Activated naive CD8-positive, alpha-beta T cell treated with anti-CD3 and anti-CD28 coated beads, Interleukin-2, amount 50 U/mL, for 24 hours (primary cell): ENCODE measurements around the gene MEMO1.
"Not testable (repeated sequence)": the region's sequence is repeated elsewhere in the genome, so short reads cannot be mapped to it uniquely, and the experiment has no call there.

Source experiments
- ATAC-seq: fragments of 150-1000 bp; cut with Tn5 transposase; one replicate; pipeline ENCODE4 v1.10.0; 2021
- DNase-seq: peaks from one replicate; pipeline ENCODE4 v3.0.0; 2021
- H3K27ac Mint-ChIP-seq: one replicate; pipeline ENCODE4 v1.8.0; 2021; ENCODE audit warnings: mild to moderate bottlenecking, mixed read lengths
- H3K27me3 Mint-ChIP-seq: one replicate; pipeline ENCODE4 v1.8.0; 2021; ENCODE audit warnings: mixed read lengths
- H3K36me3 Mint-ChIP-seq: one replicate; pipeline ENCODE4 v1.8.0; 2021; ENCODE audit warnings: low read depth, mixed read lengths
- H3K4me1 Mint-ChIP-seq: one replicate; pipeline ENCODE4 v1.8.0; 2021; ENCODE audit warnings: mixed read lengths
- H3K4me3 Mint-ChIP-seq: one replicate; pipeline ENCODE4 v1.8.0; 2021; ENCODE audit warnings: mild to moderate bottlenecking, moderate library complexity, mixed read lengths
- H3K9me3 Mint-ChIP-seq: one replicate; pipeline ENCODE4 v1.8.0; 2021; ENCODE audit warnings: mixed read lengths

Gene MEMO1

DNA sequence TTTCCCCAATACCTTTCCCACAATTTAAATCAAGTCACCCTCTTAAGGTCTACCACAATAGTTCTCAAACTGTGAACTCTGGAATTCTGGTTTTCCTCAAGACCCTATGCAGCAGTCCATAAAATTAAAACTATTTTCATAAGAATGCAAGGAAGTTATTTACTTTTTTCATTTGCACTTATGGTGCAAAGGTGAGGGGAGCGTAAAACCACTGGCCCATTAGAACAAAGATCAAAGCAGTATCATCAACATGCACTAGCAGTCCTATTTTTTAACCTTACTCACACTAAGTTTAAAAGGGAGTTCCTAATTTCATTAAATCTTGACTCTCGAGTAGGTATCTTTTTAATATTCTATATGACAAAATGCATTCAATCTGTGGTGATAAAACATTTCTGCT lies 85.3 kb downstream of the MEMO1 start:
- DNase-seq, result no peak
- no peak overlapping the region for H3K4me3 Mint-ChIP-seq
- no peak for ATAC-seq
- H3K9me3 Mint-ChIP-seq, result no peaks in the 10 kb centered on the region
- H3K36me3 Mint-ChIP-seq, result peaks cover 20% of the 10 kb centered on the region
- H3K27ac Mint-ChIP-seq, result no peak overlapping the region
- H3K4me1 Mint-ChIP-seq, result no peaks in the 10 kb centered on the region
- no peaks in the 10 kb centered on the region for H3K27me3 Mint-ChIP-seq

DNA sequence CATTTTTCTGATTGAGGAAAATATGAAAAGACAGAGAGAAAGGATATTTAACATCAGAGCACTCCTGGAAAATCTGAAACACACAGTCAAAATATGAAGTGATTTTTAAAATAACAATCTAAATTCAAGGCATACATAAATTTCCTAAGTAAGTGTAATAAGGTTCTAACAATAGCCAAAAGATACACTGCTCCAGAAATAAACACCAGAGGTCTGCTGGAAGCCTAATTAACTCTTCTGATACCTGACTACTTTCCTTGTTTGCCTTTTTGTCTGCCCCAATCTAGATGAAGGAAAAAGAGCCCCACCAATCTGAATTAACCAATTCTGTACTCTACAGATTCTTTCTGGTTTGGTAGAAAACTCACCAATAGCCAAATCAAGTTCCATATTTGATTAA lies 87.1 kb downstream of the MEMO1 start:
- Mint-ChIP-seq H3K27ac (no peak overlapping the region), H3K27me3 (no peaks in the 10 kb centered on the region), H3K9me3 (no peaks in the 10 kb centered on the region), H3K4me1 (no peaks in the 10 kb centered on the region), H3K4me3 (no peak overlapping the region), H3K36me3 (peaks cover 20% of the 10 kb centered on the region)
- DNase-seq (no peak), ATAC-seq (no peak)

DNA sequence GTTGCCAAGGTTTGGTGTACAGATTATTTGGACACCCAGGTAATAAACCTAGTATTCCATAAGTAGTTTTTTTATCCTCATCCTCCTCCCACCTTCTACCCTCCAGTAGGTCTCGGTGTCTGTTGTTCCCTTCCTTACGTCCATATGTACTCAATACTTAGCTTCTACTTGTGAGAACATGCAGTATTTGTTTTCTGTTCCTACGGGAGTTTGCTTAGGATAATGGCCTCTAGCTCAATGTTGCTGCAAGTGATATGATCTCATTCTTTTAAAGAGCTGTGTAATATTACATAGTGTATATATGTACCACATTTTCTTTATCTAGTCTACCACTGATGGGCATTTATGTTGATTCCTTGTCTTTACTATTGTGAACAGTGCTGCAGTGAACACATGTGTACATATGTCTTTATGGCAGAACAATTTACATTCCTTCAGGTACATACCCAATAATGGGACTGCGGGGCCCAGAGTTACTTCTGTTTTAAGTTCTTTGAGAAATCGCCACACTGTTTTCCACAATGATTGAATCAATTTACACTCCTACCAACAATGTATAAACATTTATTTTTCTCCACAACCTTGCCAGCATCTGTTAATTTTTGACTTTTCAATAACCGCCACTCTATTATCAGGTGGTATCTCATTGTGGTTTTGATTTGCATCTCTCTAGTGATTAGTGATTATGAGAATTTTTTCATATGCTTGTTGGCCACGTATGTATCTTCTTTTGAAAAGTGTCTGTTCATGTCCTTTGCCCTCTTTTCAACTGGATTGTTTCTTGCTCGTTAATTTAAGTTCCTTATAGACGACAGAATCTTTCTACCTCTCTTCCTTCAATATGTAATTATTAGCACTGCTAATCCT lies 88.0 kb downstream of the MEMO1 start:
- H3K9me3 Mint-ChIP-seq, result no peaks in the 10 kb centered on the region
- no peak overlapping the region for H3K27ac Mint-ChIP-seq
- H3K4me3 Mint-ChIP-seq, result no peak overlapping the region
- H3K36me3 Mint-ChIP-seq, result peaks cover 20% of the 10 kb centered on the region
- no peaks in the 10 kb centered on the region for H3K4me1 Mint-ChIP-seq
- DNase-seq (no peak), ATAC-seq (no peak)
- no peaks in the 10 kb centered on the region for H3K27me3 Mint-ChIP-seq

DNA sequence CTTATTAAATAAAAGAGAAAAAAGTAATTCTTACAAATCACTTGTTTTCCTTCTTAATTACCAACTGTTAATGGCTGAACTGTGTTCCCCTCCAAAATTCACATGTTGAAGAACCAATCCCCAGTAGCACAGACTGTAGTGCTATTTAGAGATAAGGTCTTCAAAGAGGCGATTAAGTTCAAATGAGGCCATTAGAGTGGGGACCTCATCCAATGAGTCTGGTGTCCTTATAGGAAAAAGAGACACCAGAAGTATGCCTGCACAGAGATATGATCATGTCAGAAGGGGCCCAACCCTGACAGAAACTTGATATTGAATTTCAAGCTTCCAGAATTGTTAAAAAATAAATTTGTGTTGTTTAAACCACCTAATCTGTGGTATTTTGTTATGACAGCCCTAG lies 89.8 kb downstream of the MEMO1 start:
- Mint-ChIP-seq H3K27ac (no peak overlapping the region), H3K27me3 (no peaks in the 10 kb centered on the region), H3K9me3 (no peaks in the 10 kb centered on the region), H3K4me1 (no peaks in the 10 kb centered on the region), H3K36me3 (peaks cover 17% of the 10 kb centered on the region), H3K4me3 (no peak overlapping the region)
- DNase-seq, result no peak
- no peak for ATAC-seq

DNA sequence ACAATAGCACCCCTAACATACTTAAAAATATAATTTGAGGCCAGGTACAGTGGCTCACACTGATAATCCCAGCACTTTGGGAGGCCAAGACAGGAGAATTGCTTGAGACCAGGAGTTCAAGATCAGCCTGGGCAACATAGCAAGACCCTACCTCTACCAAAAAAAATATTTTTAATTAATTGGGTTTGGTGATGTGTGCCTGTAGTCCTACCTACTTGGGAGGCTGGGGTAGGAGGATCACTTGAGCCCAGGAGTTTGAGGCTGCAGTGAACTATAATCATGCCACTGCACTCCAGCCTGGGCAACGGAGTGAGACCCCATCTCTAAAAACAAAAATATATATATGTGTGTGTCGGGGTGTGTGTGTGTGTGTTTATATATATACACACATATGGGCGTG lies 91.3 kb downstream of the MEMO1 start:
- Mint-ChIP-seq H3K4me3 (no peak overlapping the region), H3K27ac (no peak overlapping the region), H3K27me3 (no peaks in the 10 kb centered on the region), H3K36me3 (peaks cover 11% of the 10 kb centered on the region), H3K9me3 (no peaks in the 10 kb centered on the region), H3K4me1 (no peaks in the 10 kb centered on the region)
- ATAC-seq (no peak), DNase-seq (no peak)

DNA sequence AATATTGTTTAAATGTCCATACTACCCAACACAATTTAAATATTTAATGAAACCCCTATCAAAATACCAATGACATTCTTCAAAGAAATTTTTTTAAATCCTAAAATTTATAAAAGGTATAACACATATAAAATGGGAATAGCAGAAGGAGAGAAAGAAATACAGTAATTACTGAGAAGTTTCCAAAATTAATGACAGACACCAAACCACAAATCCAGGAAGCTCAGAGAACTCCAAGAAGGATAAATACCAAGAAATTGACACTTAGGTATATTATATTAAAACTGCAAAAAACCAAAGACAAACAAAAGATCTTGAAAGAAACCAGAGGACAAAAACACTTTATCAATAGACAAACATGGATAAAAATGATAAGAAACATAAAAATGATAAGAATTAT lies 101.1 kb downstream of the MEMO1 start:
- Mint-ChIP-seq H3K4me3 (no peak overlapping the region), H3K27me3 (no peaks in the 10 kb centered on the region), H3K4me1 (peaks cover 6% of the 10 kb centered on the region), H3K36me3 (peaks cover 30% of the 10 kb centered on the region), H3K27ac (no peak overlapping the region), H3K9me3 (no peaks in the 10 kb centered on the region)
- ATAC-seq (no peak), DNase-seq (no peak)

DNA sequence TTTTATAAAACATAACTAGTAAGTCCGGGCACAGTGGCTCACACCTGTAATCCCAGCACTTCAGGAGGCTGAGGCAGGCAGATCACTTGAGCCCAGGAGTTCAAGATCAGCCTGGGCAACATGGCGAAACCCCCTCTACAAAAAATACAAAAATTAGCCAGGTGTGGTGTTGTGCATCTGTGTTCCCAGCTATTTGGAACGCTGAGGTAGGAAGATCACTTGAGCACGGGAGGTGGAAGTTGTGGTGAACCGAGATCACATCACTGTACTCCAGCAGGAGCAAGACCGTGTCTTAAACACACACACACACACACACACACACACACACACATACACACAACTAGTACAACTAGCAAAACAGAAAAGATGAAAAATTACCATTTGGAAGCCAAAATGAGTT lies 103.3 kb downstream of the MEMO1 start:
- H3K27me3 Mint-ChIP-seq, DNase-seq, H3K27ac Mint-ChIP-seq, H3K4me3 Mint-ChIP-seq, ATAC-seq, H3K9me3 Mint-ChIP-seq: not testable (repeated sequence)
- H3K4me1 Mint-ChIP-seq, result peaks cover 15% of the 10 kb centered on the region
- H3K36me3 Mint-ChIP-seq, result peaks cover 26% of the 10 kb centered on the region

DNA sequence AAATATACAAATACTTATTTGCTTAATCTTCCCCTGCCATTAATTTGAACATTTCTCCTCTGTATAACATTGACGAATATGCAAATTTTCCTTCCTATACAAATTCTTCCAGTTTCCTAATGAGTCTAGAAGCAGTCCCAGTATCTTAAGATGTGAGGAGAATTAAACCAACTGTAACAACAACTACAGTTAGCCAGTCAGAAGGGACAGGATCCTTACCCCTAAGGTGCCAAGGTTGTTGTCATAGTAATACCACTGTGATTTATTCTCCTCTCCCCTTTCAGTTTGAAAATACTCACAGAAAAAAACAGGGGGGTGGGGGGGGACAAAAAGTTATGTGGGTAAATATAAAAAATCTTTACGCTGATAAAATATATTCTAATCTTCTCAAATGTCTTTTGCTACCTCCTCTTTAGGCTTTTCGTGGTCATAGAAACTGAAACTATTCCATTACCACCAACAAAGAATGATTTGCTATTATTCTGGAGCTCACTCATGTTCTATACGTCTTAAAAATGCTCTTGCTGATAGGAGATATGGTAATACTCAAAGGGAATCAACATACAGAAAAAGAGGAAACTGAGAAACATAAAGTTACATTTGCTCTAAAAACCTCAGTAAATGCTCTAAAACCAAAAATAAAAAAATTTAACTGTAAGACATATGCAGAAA lies 107.6 kb downstream of the MEMO1 start:
- H3K27me3 Mint-ChIP-seq, result no peaks in the 10 kb centered on the region
- peaks cover 56% of the 10 kb centered on the region for H3K36me3 Mint-ChIP-seq
- H3K27ac Mint-ChIP-seq, result no peak overlapping the region

DNA sequence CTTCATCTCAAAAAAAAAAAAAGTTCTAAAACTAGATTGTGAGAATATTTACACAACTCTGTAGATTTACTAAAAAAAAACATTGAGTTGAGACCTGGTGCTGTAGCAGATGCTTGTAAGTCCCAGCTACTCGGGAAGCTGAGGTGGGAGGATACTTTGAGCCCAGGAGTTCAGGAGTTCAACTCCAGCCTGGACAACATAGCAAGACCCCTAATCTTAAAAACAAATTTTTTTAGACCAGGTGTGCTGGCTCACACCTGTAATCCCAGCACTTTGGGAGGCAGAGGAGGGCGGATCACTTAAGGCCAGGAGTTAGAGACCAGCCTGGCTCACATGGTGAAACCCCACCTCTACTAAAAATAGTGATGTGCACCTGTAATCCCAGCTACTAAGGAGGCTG lies 108.9 kb downstream of the MEMO1 start:
- DNase-seq, result no peak
- Mint-ChIP-seq H3K36me3 (peaks cover 63% of the 10 kb centered on the region), H3K4me3 (no peak overlapping the region), H3K4me1 (peaks cover 8% of the 10 kb centered on the region), H3K27ac (no peak overlapping the region), H3K9me3 (peaks cover 20% of the 10 kb centered on the region), H3K27me3 (no peaks in the 10 kb centered on the region)
- ATAC-seq, result no peak

More for the DNA sequence above, 107.6 kb downstream of the MEMO1 start:
- DNase-seq (no peak), ATAC-seq (no peak)
- peaks cover 11% of the 10 kb centered on the region for H3K9me3 Mint-ChIP-seq
- H3K4me1 Mint-ChIP-seq, result peaks cover 8% of the 10 kb centered on the region
- no peak overlapping the region for H3K4me3 Mint-ChIP-seq

DNA sequence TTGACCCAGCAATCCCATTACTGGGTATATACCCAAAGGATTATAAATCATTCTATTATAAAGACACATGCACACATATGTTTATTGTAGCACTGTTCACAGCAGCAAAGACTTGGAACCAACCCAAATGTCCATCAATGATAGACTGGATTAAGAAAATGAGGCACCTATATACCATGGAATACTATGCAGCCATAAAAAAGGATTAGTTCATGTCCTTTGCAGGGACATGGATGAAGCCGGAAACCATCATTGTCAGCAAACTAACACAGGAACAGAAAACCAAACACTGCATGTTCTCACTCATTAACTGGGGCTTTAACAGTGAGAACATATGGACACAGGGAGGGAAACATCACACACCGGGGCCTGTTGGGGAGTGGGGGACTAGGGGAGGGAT lies 110.7 kb downstream of the MEMO1 start:
- ATAC-seq, H3K4me1 Mint-ChIP-seq, DNase-seq, H3K27me3 Mint-ChIP-seq, H3K27ac Mint-ChIP-seq, H3K4me3 Mint-ChIP-seq: not testable (repeated sequence)
- Mint-ChIP-seq H3K36me3 (peaks cover 63% of the 10 kb centered on the region), H3K9me3 (peaks cover 20% of the 10 kb centered on the region)

DNA sequence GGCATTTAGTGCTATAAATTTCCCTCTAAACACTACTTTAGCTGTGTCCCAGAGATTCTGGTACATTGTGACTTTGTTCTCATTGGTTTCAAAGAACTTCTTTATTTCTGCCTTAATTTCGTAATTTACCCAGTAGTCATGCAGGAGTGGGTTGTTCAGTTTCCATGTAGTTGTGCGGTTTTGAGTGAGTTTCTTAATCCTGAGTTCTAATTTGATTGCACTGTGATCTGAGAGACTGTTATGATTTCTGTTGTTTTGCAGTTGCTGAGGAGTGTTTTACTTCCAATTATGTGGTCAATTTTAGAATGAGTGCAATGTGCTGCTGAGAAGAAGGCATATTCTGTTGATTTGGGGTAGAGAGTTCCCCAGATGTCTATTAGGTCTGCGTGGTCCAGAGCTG lies 112.5 kb downstream of the MEMO1 start:
- not testable (repeated sequence) for H3K4me1 Mint-ChIP-seq, H3K27me3 Mint-ChIP-seq, ATAC-seq, DNase-seq, H3K4me3 Mint-ChIP-seq, H3K27ac Mint-ChIP-seq
- H3K9me3 Mint-ChIP-seq, result peaks cover 20% of the 10 kb centered on the region
- peaks cover 63% of the 10 kb centered on the region for H3K36me3 Mint-ChIP-seq

DNA sequence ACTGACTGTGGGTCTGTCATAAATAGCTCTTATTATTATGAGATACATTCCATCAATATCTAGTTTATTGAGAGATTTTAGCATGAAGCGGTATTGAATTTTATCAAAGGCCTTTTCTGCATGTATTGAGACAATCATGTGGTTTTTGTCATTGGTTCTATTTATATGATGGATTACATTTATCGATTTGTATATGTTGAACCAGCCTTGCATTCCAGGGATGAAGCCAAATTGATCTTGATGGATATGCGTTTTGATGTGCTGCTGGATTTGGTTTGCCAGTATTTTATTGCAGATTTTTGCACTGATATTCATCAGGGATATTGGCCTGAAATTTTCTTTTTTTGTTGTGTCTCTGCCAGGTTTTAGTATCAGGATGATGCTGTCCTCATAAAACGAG lies 113.5 kb downstream of the MEMO1 start:
- not testable (repeated sequence) for H3K27ac Mint-ChIP-seq, H3K4me3 Mint-ChIP-seq, ATAC-seq, DNase-seq, H3K4me1 Mint-ChIP-seq, H3K27me3 Mint-ChIP-seq
- H3K36me3 Mint-ChIP-seq, result peaks cover 58% of the 10 kb centered on the region
- peaks cover 20% of the 10 kb centered on the region for H3K9me3 Mint-ChIP-seq

DNA sequence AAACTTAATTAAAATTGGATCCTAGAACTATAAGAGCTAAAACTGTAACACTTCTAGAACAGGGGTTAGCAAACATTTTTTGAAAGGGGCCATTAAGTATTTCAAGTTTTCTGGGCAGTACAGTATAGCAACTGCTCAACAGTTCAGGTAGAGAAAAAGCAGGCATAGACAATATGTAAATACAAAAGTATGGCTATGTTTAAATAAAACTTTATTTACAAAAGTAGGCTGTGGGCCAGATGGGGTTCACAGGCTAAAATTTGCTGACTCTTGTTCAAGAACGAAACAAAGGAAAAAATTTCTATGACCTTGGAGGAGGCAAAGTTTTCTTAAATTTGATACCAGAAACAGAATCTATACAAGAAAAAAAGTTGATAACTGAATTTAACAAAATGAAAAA lies 114.5 kb downstream of the MEMO1 start:
- DNase-seq (no peak), ATAC-seq (no peak)
- H3K9me3 Mint-ChIP-seq, result peaks cover 20% of the 10 kb centered on the region
- H3K36me3 Mint-ChIP-seq, result peaks cover 58% of the 10 kb centered on the region
- no peaks in the 10 kb centered on the region for H3K4me1 Mint-ChIP-seq
- H3K4me3 Mint-ChIP-seq, result no peak overlapping the region
- H3K27me3 Mint-ChIP-seq, result no peaks in the 10 kb centered on the region
- H3K27ac Mint-ChIP-seq, result no peak overlapping the region

DNA sequence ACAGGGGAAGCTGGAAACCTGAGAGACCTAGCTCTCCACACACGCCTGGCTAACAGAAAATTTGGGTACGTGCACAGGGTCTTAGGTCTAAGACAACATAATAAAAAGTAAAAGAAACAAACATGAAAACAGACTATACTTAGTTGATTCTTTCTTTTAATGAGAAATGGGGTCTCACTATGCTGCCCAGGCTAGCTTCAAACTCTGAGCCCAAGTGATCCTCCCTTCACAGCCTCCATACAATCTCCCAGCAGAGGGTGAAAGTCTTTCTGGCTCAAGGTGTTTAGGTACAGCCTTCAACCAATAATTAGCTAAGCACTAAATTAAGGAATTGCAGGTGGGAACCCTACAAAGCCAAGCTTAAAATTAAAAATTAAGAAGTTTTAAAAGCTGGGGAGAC lies 116.2 kb downstream of the MEMO1 start:
- ATAC-seq (no peak), DNase-seq (no peak)
- no peaks in the 10 kb centered on the region for H3K27me3 Mint-ChIP-seq
- H3K4me1 Mint-ChIP-seq, result peaks cover 2% of the 10 kb centered on the region
- peaks cover 16% of the 10 kb centered on the region for H3K9me3 Mint-ChIP-seq
- H3K4me3 Mint-ChIP-seq, result no peak overlapping the region
- peaks cover 48% of the 10 kb centered on the region for H3K36me3 Mint-ChIP-seq
- no peak overlapping the region for H3K27ac Mint-ChIP-seq

DNA sequence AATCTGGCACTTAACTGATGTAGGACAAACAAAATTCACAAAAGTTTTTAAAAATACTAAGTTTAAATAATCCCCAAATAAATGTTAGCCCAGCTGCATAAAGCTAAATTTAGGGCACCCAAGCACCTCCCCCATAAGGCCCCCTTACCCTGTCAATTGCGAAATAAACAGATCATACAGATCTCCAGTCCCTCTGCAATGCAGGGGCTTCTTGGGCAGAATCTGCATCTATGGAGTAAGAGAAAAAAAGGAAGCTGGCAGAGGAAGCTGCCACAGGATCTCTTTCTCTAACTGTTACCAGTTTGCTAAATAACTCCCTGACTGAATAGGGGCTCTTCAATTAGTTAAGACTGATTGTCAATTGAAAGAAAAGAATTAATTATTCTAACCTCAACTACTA lies 117.7 kb downstream of the MEMO1 start:
- Mint-ChIP-seq H3K27ac (no peak overlapping the region), H3K4me3 (no peak overlapping the region), H3K4me1 (peaks cover 8% of the 10 kb centered on the region), H3K9me3 (peaks cover 7% of the 10 kb centered on the region), H3K36me3 (peaks cover 42% of the 10 kb centered on the region), H3K27me3 (no peaks in the 10 kb centered on the region)
- DNase-seq (no peak), ATAC-seq (no peak)
